Measurements from ENCODE around the gene RTN4RL2. TPM values are rescaled to one million over a fixed set of nuclear protein-coding genes. Genes with fewer than 3 reads are reported as not detected.
"Not testable (repeated sequence)": the region's sequence is repeated elsewhere in the genome, so short reads cannot be mapped to it uniquely, and the experiment has no call there.

The RTN4RL2 gene
- total RNA-seq, 1 experiment from 2014 or later = 0.23 TPM

GRCh38 chr11:57432714-57433163, 27.6 kb upstream of the RTN4RL2 start:
- DNase-seq (ENCODE audit: low read depth) = peak; percentile 71

DNA sequence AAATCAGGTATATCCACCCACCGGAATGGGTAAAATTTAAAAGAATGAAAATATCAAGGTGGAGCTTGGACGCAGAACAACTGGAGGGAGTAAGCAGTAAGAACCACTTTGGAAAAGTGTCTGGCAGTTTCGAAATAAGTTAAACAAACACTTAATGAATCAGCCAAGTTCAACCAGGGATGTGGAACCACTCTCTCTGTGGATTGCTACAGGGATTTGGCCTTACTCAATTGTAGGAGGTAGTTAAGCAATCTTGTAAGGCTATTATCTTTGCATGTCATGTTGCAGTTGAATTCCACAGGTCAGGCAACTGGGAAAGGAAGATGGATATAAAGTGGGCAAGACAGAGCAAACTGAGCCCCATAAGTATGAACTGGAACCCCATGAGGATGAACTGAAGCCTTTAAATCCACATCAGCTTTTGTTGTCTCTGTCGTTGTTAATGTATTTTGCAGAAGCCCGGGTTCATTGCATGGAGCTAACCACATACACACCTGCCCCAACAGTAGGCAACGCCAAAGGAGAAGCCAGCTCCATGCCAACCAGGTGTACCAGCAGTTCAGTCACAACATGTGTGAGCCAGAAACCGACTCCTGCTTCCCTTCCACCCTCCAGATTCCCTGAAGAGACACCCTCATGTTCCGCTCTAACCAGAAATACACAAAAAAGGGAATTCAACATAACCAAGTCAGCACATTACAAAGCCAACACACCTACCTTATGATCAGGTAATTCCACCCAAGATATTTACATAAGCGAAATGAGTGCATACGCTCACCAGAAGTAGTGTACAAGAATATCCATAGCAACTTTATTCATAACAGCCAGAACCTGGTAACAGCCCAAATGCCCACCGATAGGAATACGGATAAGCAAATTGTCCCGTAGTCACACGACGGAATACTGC, 25.4 kb upstream of the RTN4RL2 start:
- peak; percentile 89 for DNase-seq (ENCODE audit: low read depth)

DNA sequence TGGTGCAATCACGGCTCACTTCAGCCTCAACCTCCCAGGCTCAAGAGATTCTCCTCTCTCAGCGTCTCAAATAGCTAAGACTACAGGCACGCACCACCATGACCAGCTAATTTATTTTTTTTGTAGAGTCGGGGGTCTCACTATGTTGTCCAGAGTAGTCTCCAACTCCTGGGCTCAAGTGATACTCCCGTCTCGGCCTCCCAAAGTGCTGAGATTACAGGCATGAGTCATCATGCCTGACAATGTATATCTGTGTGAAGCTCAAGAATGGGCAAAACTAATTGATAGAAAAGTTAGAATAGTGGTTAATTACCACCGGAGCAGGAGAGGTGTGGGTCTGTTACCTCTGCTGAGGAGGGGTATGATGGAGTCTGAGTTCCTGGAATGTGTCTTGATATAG, 24.3 kb upstream of the RTN4RL2 start:
- no peak for DNase-seq (ENCODE audit: low read depth)

GRCh38 chr11:57438345-57439285, 21.7 kb upstream of the RTN4RL2 start:
- DNase-seq (ENCODE audit: low read depth) = no peak

DNA sequence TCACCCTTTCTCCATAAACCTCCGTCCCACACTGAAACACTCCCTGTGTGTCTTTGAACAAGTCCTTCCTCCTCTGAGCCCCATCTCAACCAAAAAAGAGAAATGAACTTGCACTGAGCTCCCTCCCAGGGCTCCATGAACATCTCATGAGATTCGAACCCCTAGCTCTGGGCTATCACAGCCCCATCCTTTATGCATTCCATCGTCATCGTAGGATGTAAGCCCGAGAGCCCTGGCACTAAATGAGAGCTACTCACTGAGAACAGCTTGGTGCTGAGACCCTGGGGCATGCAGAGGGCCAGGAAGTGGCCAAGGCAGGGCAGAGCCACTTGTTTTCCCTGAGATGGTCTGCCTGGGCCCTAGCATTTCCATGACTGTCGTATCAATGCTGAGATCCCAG, 20.5 kb upstream of the RTN4RL2 start:
- no peak for DNase-seq (ENCODE audit: low read depth)

GRCh38 chr11:57440744-57441414, 19.4 kb upstream of the RTN4RL2 start:
- DNase-seq (ENCODE audit: low read depth) = no peak

DNA sequence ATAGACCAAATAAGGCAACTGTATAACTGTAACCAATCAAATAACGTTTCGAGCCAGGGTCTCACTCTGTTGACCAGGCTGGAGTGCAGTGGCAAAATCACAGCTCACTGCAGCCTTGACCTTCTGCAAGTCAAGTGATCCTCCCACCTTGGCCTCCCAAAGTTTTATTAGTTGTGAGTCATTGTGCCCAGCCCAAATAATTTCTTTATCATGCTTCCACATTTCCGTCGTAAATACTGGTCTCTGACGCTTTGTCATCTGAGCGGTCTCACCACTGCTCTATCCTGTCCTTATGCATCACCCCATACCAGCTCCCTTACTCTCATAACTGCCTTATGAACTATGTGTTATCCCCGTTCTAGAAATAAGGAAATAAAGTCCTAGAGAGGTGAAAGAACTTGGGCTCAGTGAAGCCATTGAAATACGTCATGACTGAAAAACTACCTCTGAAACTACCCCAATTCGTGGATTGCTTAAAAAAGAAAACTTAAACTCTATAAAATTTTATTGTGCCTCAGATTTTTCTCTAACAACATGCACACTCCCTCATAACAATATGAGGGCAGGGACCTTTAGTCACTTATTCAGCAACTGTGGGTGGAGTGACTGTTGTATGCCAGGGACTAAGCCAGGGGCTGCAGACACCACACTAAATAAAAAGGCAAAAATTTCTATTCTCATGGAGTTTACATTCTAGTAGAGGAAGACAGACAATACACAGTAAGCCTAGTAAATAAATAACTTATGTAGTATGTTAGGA, 15.8 kb upstream of the RTN4RL2 start:
- no peak for DNase-seq (ENCODE audit: low read depth)

GRCh38 chr11:57445122-57445394, 15.3 kb upstream of the RTN4RL2 start:
- DNase-seq (ENCODE audit: low read depth) = not testable (repeated sequence)

- DNase-seq (ENCODE audit: low read depth) = no peak
These were observed 14.3 kb upstream of the RTN4RL2 start for GRCh38 chr11:57446055-57446454.

DNA sequence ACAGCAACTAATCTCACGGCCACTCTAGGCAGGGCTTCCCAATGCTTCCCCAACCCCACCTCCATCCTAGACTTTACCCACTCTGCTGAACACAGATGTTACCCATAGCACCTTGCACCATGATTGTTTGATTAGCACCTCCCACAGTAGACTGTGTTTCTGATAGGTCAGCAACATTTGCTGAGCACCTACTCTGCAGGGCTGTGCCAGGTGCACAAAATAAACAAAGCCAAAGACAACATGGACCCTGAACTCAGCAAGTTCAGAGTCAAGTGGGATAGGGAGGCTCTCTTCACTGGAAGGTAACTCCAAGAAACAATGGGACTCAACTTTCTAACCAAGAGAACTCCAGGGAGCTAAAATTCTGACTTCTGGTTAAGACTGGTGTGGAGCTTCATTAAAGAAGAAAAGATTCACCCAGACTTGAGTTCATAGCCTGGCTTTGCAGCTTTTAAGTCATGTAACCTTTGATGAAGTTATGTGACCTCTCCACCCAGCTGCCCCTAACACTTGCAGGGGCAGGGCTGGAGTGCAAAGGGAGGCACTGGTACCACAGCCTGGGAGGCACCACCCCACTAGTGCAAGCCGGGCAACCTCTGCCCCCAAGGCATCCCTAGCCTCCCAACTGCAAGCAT, 6.7 kb upstream of the RTN4RL2 start:
- no peak for DNase-seq (ENCODE audit: low read depth)

DNA sequence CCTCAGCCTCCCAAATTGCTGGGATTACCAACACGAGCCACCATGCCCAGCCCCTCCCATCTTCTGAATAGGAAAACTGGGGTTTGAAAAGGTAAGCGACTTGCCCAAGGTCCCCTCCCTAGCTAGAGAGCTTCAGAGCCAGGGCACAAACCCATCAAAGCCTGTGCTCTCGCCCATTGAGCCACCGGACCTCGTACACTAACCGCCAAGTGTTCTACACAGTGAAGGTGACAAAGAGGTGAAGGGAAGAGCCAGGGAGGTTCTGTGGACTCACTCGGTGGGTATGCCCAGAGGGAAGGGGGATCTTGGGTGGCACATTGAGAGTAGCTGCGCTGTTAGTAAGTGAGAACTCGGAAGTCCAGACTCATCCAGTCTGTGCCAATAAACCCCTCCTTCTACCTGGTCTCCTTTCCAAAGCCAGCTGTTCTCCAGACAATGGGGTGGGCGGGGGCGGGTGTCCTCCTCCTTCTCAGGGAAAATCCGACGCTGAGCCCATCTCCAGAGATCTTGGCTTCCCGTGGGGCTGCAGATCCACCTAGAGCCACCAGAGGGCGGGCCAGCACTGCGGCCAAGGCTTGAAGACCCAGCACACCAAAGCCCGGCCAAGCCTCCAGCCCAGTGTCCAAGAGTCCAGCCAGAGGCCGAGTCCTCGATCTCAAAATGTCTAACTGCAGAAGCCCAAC, 3.2 kb upstream of the RTN4RL2 start:
- peak; percentile 80 for DNase-seq (ENCODE audit: low read depth)

DNA sequence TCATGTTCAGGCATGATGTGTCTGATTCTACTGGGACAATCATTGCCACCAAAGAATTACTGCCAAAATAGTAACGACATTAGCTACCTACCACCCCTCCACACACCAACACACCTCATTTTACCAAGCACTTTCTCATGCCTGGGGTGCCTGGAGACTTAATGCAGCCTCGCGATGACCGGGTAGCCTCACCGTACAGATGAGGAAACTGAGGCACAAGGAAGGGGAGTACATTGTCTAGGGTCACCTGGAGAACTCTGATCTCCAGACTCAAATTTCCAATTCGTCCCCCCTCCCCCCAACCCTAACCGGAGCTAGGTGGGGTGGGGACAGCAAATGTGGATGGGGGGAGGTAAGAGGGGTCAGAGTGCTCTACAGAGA, 2.7 kb upstream of the RTN4RL2 start:
- DNase-seq (ENCODE audit: low read depth) = no peak

- no peak for DNase-seq (ENCODE audit: low read depth)
These were observed 2.3 kb upstream of the RTN4RL2 start for GRCh38 chr11:57458060-57458409.

DNA sequence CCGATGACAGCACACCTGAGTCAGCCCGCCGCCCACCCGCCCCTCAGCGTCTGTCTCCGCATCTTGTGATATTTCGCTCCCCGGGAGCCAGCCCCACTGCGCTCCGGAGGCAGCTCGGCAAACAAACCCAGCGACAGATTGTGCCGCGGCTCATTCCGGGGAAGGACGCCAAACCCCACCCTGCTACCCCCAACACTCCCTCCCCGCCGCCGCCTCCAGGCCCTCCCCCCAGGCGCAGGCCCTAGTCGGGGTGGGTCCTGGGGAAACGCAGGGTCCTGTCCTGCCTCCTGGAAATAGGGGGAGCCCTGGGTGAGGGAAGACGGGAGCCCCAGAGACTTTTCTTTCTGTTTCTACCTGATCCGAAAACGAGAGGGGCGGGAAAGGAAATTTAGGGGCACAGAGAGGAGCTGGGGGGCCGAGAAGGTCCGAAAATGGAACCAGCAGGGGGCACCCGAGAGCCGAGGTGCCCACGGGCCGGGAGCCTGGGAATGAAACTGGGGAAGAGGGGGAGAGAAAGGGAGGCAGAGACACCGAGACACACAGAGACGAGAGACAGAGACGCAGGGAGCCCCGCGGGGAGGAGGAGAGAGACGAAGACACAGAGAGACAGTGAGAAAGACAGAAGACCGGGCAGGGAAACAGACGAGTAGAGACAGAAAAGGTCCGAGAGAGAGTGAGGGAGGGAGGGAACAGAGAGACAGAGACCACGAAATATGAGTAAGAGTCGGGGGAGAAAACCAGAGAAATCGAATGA, 1.7 kb upstream of the RTN4RL2 start:
- no peak for DNase-seq (ENCODE audit: low read depth)

- DNase-seq (ENCODE audit: low read depth) = no peak
These were observed 935 bp upstream of the RTN4RL2 start for GRCh38 chr11:57459164-57460021.

DNA sequence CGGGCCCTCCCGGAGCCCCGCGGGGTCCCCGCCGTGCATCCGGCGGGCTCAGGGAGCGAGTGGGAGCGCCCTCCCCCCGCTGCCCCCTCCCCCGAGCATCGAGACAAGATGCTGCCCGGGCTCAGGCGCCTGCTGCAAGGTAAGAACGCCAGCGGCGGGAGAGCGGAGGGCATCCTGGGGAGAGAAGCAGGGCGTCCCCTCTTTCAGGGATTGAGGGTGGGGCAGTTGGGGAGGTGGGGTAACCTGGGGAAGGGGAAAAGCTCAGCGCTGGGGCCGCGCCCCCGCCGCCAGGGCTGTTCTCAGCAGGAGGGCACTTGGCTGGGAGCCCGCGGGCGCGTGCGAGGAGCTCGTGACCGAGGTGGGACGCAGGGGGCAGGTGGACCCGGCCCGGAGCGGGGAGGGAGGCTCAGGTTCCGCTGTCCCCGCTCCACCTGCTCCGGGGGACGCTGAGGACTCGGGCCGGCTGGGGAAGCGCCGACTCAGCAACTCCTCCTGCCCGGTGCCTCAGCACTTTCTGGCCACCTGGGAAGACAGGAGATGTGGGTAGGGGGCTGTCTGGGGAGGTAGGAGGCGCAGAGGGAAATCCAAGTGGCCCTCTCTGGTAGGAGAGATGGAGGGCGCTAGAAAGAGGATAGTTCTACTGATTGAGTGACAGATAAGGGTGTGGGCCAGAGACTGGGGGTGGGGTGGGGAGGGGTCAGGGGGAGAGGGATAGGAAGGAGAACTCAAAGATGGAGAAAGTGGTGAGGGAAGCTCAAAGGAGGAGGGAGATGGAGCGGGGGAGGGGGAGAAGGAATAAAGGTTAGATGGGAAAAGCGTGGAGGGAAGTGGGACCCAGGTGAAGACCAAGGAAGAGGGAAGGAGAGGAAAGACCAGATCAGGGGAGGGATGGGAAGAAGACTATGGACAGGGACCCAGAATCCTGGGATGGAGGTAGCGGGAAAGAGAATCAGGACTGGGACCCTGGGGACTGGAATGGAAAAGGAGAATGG, 726 bp downstream of the RTN4RL2 start:
- no peak for DNase-seq (ENCODE audit: low read depth)

- no peak for DNase-seq (ENCODE audit: low read depth)
These were observed 1.6 kb downstream of the RTN4RL2 start for GRCh38 chr11:57461841-57462489.
